ENCODE measurements around the gene SCUBE3.
A peak's percentile ranks its signal among the peaks of the same experiment; 100 is the strongest.

The SCUBE3 gene

DNA sequence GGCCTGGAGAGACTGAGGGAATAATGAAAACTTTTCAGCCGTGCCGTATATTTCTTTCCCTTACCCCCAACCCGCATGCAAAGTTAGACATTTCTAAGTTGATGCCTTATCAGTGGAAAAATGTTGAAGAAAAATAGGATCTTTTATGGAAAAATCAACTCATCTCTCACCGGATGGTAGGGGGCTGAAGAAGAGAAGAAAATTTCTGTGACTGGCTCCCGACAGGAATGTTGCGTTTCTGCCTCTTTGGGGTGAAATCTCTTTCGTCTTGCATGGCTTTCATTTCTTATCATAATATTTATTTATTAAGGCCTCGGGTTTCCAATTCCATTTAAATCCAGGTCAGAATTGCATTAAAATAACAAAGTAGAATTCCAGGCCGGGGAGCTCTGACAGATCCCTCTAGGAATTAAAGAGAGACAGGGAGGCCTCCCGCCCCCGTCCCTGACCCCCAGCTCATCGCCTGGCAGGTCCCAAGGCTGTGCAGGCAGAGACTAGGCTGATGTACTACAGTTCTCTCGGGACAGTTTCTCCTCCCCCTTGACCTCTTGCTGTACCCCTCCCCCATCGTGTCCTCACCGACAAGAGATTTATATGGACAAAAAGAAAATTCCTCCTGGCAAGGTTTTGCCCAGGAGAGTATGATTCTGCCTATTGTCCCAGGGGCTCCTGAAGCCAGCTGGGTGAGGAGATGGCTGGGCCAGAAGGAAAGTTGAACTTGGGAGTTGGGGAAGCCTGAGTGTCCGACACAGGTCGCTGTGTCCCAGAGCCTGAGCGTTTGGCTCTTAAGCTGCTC is 1.3 kb downstream of the SCUBE3 start:
- no peak for DNase-seq

DNA sequence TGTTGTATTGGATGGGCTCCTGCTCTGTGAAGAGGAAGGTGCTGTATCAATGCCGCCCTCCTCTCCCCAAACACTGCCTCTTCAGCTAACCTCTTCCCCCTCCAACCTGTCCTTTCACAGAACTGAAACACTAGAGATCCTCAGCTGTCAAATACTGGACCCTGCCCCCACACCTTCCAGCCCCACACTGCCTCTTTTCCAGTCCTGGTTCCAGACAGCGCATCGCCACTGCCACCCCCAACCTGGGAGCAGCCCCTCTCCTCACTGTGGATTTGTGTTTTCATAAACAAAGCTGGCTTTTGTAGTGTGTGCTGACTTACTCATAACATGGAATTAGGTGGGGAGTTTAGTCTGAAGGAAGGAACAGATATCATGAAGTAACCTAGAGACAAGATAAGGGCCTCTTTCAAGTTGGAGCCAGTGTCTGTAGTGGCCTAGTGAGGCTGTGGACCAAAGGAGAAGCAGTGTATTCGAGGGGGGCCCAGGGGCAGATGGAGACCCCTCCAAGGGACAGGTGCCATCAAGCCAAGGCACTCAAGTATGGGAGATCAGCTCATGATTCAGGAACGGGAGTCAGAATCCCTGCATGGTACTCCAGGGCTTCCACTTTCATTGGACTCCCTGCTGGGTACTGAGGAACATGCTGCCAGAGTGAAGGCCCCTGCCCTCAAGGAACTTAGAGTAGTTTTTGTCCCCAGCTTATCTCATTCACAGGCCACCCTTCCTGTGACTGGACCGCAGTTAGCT is 2.1 kb downstream of the SCUBE3 start:
- DNase-seq, result no peak

DNA sequence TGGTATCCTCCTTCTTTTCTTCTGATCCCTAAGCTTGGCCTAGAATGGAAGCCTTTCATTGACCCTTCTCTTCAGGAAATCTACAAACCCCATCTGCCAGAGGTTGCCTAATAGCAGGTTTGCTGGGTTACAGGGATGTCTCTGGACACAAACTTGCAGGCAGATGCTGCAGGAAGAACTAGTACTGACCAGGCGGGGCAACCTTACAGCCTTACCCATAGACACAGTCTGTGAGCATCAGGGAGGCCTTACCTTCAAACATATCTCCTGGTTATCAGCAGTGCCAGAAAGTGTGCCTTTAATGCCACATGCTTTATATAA is 2.6 kb downstream of the SCUBE3 start:
- no peak for DNase-seq

DNA sequence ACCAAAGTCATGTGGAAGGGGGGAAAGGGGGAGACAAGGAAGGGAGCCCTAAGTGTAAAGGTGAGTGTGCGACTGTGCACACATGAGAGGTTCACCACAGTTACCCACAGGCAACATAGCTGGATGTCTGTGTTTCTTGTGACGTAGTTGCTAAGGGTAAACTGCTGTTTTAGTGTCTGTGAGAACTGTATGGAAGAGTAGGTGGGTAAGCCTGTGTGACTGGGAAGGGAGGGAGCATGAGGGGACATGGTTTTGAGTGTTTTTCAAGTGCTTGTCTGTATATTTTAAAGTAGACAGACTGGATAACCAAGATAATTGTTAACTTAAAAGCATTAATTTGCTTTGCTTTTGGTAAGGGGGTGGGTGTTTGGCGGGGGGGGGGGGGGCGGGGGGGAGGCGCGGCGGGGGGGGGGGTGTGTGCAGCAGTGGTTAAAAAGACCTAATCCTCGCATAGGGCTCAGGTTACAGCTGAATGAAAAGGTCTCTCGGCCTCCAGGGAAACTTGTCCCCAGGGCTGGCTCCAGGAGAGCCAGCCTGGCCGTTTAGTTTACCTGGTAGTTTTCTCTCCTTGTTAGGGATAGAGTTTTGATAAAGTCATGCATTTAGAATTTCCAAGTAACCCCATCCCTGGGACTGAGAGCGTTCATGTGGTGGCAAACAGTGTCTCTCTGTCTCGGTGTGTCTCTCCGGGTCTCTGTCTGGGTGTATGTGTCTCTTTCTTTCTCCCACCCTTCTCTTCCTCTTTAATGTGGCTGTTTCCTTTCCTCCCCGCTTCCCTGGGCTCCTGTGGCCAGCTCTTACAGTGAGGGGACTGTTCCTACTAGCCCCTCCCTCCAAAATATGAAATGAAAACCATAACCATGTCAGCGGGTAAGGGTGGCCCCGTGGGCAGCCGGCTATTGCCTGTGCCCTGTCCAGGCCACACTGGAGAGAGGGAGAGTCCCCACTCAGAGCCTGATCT is 3.4 kb downstream of the SCUBE3 start:
- no peak for DNase-seq

DNA sequence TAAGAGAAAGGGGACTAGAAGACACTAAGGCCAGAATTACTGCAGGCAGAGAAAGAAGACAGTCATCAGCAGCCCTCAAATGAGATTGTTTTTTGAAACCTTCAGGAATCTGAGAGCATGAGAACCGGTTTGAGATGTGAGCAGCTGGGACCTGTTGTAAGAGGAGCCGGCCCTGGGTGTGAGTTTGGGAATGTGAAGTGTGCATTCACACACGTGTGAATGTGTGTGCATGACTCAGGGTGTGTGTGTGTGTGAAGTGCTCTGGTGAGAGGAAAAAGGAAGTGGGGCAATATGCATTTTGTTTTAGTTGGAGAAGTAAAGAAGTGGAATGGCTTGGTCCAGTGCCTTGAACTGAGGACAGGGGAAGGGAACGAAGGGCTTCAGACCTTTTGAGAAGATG is 4.3 kb downstream of the SCUBE3 start:
- DNase-seq, result no peak

DNA sequence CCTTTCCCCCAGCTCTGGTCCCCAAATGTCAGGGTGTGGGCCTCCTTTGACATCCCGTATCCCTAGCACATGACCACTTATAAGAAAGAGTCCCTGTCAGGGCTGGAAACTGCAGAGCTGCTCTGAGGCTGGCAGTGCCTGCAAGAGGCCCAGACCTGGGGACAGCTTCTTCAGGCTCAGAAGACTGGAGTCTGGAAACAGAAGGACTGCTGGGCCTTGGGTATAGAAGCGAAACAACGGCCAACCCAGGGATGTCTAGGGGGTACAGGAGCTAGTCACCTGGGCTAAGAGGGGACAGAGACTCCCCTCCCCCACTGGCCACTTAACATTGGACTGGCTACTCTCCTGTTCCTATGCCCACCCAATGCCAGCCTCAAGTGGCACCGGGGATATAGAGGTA is 4.7 kb downstream of the SCUBE3 start:
- DNase-seq, result no peak

DNA sequence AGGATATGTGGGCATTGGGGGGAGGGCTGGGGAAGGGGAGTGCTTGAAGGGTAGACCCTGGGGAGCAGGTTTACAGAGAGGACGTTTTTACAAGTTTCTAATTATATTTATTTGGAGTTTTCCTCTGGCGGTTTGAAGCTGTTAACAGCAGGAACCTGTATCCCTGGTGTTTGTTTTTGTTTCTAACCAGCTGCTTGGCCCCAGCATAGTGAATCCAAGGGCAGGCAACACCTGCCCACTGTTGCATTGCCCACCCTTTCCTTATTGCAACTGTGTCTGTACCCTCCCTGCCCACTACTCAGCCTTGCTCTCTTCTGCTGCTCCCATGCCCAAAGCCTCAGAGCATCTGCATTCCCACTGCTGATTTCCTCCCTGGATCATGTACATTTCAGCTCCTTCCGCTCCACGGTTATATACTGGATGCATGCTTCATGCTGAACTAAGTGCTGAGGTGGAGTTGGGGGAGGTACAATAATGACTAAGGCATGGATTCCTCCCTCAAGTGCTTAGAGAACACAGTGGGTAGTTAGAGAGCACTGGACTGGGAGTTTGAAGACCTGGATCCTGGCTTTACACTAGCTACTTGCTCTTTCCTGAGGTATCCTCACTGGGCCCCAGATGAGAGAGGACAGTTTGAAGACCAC is 6.0 kb downstream of the SCUBE3 start:
- DNase-seq, result no peak

DNA sequence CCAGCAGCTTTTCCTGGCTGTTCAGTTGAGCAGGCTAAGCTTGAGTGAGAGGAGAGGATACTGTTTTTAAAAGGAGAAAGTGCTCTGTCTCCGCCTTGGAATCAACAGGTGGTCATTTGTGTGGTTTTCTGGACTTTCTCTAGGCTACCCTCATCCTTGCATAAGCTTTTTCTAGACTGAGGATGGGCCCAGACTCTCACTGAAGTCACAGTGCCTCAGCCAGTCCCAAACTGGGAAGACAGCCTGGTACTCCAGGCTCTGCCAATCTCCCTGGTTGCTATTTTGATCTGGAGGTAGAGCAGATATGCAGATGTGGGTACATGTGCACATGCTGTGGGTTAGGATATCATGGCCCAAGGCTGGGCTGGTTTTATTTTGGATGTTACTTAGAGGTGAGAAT is 7.0 kb downstream of the SCUBE3 start:
- no peak for DNase-seq

DNA sequence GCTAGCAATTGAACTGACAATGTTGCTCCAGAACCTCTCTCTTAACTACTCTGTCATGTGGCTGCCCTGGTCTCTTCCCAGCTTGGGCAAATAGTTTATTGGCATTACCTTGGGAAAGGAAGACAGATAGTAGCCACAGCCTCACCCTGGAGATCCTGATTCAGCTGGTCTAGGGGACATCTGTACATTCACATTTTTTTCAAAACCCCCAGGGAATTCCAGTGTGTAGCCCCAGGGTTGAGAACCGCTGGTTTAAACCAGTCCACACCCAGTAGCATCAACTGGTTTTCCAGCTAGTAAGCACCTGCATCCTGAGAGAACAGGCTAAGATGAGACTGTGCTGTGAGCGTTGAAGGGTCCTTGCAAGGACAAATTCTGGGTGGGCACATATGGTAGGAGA is 9.6 kb downstream of the SCUBE3 start:
- no peak for DNase-seq

DNA sequence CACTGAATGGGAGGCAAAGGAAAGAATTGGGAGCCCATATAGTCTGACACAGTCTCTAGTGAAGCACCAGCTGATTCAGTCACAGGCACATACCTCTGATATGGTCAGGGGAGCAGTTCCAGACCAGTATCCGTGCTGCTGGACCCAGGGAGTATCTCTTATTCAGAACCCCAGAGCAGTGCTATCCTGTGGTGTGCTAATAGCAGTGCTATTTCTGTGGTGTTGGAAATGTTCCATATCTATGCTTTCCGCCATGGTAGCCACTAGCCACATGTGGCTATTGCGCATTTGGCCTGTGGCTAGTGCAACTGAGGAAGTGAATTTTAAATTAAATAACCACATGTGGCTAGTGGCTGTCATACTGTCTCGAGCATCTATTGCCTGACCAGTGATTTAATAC is 11.0 kb downstream of the SCUBE3 start:
- DNase-seq, result no peak

DNA sequence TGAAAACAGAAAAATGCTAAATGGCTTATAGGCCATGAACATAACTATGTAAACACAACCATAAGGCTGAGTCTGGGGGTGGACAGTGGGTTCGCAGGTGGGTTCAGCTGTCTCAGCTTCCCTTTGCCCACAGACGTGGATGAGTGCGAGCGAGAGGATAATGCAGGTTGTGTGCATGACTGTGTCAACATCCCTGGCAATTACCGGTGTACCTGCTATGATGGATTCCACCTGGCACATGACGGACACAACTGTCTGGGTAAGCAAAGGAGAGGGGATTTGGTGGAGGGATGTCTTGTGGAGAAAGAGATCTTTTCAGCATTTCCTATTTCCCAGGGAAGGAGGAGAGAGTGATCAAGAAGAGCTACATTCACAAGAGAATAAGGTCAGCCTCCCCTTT is 14.7 kb downstream of the SCUBE3 start:
- no peak for DNase-seq

DNA sequence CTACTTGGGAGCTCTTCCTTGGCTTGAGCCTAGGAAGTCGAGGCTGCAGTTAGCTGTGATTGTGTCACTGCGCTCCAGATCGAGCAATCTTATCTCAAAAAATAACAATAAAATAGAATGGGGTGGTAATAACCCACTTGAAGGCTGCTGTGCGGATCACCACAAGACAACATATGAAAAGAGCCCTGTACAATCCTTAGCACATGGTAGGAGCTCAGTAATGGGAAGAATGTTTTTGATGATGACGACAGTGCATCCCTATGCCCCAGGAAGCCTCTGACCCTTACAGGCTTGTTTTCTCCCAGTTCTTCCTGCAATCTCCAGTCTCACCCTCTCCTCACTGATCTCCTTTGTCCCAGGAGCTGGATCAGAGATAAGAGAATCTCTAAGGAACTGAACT is 15.5 kb downstream of the SCUBE3 start:
- no peak for DNase-seq

DNA sequence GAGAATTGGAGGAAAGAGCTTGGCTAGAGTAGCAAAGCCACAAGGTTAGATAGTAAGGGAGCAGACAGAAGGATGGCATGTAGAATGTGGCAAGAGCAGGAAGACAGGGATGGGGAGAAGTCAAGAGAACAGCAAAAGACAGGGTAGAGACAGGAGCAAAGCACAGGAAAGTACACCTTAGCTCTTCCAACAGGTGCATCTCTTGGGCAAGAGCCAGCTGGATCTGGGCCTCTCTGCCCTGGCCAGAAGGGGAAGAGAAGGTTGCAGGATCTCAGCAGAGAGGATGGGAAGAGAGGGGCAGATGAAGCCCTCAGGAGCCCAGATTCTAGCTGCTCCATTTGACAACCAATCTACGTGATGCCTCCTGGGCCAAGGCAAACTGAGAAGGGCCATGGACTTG is 16.7 kb downstream of the SCUBE3 start:
- no peak for DNase-seq

DNA sequence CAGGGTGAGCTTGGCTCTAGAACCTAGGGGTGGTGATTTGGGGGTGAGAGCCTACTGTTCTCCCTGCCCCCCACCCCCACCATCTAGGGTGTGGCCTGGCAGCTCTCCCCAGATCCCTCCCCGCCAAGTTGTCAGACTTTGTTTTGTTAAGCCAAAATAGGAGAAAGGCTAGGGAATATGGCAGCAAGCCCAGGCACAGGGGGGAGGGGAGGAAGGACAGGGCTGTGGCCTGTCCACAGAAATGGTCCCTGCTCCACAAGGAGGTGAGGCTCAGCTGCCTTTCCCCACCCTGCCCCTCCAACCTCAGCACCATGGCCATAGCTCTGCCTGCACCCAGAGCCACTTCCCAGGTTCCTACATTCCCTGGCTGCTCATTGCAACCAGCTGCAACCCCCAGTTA is 17.2 kb downstream of the SCUBE3 start:
- no peak for DNase-seq

DNA sequence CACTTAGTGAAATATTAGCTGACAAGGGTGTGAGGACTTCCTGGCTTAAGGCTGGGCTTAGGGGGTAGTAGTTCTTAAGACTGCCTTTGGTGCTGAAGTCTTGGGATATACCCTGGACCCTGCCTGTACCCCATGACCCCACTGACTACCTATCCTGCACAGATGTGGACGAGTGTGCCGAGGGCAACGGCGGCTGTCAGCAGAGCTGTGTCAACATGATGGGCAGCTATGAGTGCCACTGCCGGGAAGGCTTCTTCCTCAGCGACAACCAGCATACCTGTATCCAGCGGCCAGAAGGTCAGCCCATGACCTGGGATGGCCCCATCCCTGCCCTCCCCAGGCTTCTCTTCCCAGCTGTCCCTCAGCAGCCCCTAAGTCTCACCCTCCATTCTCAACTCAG is 17.8 kb downstream of the SCUBE3 start:
- no peak for DNase-seq

DNA sequence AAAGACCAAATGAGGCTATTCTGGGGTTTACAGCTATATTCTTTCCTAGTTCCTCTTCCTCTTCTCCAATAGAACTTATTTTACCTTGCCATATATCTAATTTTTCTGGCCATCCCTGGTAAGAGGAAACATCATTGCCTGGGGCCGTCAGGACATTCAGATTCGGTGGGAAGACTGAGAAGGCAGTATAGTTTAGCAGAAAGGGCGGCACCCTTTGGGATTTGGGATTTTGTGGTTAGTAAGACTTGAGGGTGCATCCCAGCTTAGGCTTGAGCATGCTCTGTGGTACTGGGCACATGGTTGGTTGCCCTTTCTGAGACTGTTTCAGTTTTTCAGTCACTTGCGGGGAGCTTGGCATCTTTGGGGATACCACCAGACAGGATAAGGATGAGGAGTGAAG is 21.1 kb downstream of the SCUBE3 start:
- no peak for DNase-seq

DNA sequence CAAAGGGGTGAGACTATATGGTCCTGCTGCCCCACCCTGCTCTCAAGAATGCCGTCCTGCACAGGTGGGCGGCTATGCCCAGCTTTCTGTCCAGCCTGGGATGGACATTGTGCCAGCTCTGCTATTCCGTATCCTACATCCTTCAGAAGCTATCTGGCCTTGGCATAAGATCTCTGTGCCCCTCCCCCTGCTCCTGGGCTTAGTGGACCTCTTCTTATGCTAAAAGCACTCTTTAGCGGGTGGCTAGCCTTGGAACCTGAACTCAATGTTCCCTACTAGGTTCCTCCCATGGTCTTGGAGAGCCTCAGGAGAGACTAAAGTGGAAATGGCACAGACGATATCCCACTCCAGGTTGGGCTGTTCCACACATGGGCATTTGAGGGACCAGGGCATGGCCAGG is 22.5 kb downstream of the SCUBE3 start:
- DNase-seq, result no peak

DNA sequence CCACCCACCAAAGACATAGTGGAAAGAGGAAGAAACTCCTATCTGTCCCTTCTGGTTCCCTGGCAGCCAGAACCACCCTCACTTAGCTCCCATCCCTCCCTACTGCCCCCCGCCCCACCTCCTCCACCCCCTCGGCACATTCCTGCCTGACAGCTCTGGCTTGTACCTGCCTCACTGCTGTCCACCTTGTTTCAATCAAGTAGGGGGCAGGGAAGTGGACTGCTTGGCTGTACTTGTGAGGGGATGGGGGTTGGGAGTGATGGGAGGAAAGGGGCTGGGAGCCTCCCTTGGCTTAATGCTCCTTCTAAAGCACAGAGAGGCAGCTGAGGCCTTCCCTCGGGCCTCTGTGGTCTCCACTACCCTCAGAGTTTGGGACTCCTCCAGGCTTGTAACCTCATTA is 23.7 kb downstream of the SCUBE3 start:
- no peak for DNase-seq

DNA sequence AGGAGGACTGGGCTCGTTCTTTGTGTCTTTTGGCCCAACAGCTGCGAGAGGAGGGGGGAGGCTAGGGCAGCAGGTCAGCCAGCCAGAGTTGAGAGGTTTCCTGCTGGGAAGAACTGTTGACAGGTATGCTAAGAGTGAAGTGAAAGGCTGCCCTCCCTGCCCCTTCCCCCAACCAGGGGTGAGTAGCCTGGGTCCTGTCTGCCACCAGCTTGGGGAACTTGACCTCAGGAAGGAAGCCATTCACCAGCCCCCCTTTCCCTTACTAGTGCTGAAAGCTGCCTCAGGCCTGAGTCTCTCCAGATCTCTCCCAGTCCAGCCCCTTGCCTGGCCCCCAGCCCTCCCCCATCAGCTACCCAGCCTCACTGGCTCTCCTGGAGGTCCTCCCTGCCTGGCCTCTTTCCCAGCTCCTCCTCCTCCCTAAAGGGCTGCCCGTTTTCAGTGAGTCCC is 25.1 kb downstream of the SCUBE3 start:
- DNase-seq, result no peak

DNA sequence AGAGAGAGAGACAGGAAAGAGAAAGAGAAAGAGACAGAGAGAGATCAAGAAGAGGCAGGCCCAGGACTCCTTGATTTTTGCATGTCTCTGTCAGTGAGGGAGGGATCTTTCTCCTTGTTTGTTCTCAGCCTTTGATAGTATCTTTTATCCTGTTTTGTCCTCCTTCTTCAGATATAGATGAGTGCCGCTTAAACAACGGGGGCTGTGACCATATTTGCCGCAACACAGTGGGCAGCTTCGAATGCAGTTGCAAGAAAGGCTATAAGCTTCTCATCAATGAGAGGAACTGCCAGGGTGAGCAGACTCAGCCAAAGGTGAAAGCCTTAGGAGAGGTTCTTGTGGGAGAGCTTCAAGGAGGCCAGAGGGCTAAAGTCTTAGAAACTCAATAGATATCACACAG is 25.8 kb downstream of the SCUBE3 start:
- DNase-seq, result no peak

DNA sequence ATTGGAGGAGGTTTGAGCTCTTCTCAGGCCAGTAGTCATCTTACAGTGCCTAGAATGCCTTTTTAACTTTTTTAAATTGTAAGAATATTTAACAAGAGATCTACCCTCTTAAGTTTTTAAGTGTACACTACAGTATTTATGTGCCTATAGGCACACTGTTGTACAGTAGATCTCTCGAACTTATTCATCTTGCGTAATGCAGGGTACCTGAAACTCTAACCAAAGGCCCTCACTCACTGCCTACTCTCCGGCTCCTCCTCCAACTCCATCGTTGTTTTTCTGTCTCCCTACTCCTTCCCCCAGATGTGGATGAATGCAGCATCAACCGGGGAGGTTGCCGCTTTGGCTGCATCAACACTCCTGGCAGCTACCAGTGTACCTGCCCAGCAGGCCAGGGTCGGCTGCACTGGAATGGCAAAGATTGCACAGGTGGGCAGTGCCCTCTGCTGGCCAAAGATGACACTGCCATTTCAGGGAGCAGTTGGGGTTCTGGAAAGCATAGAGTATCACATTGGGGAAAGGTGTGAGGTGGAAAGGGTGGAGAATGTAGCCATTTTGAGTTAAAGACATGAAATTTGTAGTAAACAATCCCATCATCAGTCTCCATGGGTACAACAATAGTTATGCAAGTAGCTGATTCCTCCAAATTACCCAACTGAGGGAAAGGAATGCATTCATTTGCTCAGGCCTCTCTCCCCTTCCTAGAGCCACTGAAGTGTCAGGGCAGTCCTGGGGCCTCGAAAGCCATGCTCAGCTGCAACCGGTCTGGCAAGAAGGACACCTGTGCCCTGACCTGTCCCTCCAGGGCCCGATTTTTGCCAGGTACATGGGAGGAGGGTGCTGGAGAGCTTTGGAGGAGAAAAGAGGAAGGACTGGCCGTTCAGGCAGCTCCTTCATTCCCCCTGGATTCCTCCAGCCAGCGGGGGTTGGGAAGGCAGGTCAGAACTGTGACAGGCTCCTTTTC is 27.4 kb downstream of the SCUBE3 start:
- DNase-seq, result peak; percentile 63

DNA sequence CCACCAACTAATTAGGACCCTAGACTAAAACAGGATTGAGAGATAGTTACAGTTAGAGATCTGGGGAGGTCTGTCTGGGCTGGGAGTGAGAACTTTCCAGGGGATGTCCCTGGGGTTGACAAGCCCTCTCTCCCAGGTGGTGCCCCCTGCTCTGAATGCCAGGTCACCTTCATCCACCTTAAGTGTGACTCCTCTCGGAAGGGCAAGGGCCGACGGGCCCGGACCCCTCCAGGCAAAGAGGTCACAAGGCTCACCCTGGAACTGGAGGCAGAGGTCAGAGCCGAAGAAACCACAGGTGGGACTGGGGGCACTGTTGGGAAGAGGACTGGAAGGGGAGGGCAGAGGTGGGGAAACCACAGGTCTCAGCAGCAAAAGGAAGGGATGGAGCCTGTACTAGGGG is 28.7 kb downstream of the SCUBE3 start:
- no peak for DNase-seq
